Nephron progenitor cell (in vitro differentiated cells): ENCODE measurements around the gene NOX3.
A peak's percentile ranks its signal among the peaks of the same experiment; 100 is the strongest.
"Not testable (repeated sequence)": the region's sequence is repeated elsewhere in the genome, so short reads cannot be mapped to it uniquely, and the experiment has no call there.

Experiments
- DNase-seq: peaks from one replicate; pipeline ENCODE4 v3.0.0; 2021
- H3K27ac Mint-ChIP-seq: 2 replicates; pipeline ENCODE4 v1.8.0; 2021; ENCODE audit warnings: mild to moderate bottlenecking, moderate library complexity, mixed read lengths
- H3K27me3 Mint-ChIP-seq: 2 replicates; pipeline ENCODE4 v1.8.0; 2021; ENCODE audit warnings: mild to moderate bottlenecking, low read depth, mixed read lengths; ENCODE audit not compliant: poor library complexity
- H3K36me3 Mint-ChIP-seq: 2 replicates; pipeline ENCODE4 v1.8.0; 2021; ENCODE audit warnings: low read depth, mixed read lengths
- H3K4me1 Mint-ChIP-seq: 2 replicates; pipeline ENCODE4 v1.8.0; 2021; ENCODE audit warnings: mixed read lengths
- H3K4me3 Mint-ChIP-seq: 2 replicates; pipeline ENCODE4 v1.8.0; 2021; ENCODE audit warnings: mild to moderate bottlenecking, moderate library complexity, mixed read lengths
- H3K9me3 Mint-ChIP-seq: 2 replicates; pipeline ENCODE4 v1.8.0; 2021; ENCODE audit warnings: mild to moderate bottlenecking, moderate library complexity, mixed read lengths
- CTCF ChIP-seq: fragments of 200-600 bp; sonication (generic); IDR thresholded peaks from 2 replicates; pipeline ENCODE4 v1.5.0; 2021; ENCODE audit warnings: antibody characterized with exemption

NOX3 gene

GRCh38 chr6:155454471-155454870, 1.2 kb downstream of the NOX3 start:
- Mint-ChIP-seq H3K4me3 (no peak overlapping the region), H3K27me3 (no peaks in the 10 kb centered on the region)
- no peak for DNase-seq

GRCh38 chr6:155454008-155454407, 1.6 kb downstream of the NOX3 start:
- no peak for TF ChIP-seq CTCF
- Mint-ChIP-seq H3K4me1 (peaks cover 16% of the 10 kb centered on the region), H3K4me3 (no peak overlapping the region), H3K9me3 (no peaks in the 10 kb centered on the region), H3K27me3 (no peaks in the 10 kb centered on the region), H3K36me3 (no peaks in the 10 kb centered on the region), H3K27ac (no peak overlapping the region)
- DNase-seq = no peak

More at GRCh38 chr6:155454471-155454870, 1.2 kb downstream of the NOX3 start:
- H3K36me3 Mint-ChIP-seq = no peaks in the 10 kb centered on the region
- no peak overlapping the region for H3K27ac Mint-ChIP-seq
- TF ChIP-seq CTCF = no peak
- H3K4me1 Mint-ChIP-seq = peaks cover 12% of the 10 kb centered on the region
- H3K9me3 Mint-ChIP-seq = no peaks in the 10 kb centered on the region

DNA sequence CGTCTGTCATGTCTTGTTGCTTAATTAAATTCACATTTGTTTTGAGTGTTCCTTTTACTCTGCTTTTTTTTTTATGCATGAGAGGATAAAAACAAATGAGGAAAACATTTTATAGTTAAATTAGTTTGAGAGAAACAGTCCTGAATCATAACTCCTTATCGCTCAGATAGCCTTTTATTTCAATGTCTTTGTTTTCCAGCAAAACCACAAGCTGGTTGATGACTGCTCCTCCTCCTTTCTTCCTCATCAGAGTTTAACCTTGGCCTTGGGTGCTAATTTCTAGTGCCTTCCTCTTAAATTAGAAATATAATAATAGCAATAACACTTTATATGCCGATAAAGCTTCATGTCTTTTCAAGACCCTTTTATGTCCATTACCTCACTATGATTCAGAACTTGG, 3.1 kb downstream of the NOX3 start:
- Mint-ChIP-seq H3K9me3 (no peaks in the 10 kb centered on the region), H3K27me3 (no peaks in the 10 kb centered on the region), H3K27ac (no peak overlapping the region), H3K36me3 (no peaks in the 10 kb centered on the region), H3K4me3 (no peak overlapping the region), H3K4me1 (peaks cover 24% of the 10 kb centered on the region)
- no peak for DNase-seq
- TF ChIP-seq CTCF = no peak

GRCh38 chr6:155451530-155451929, 4.1 kb downstream of the NOX3 start:
- not testable (repeated sequence) for H3K27ac Mint-ChIP-seq, H3K27me3 Mint-ChIP-seq, H3K36me3 Mint-ChIP-seq, DNase-seq, H3K4me3 Mint-ChIP-seq, H3K9me3 Mint-ChIP-seq
- peaks cover 24% of the 10 kb centered on the region for H3K4me1 Mint-ChIP-seq

DNA sequence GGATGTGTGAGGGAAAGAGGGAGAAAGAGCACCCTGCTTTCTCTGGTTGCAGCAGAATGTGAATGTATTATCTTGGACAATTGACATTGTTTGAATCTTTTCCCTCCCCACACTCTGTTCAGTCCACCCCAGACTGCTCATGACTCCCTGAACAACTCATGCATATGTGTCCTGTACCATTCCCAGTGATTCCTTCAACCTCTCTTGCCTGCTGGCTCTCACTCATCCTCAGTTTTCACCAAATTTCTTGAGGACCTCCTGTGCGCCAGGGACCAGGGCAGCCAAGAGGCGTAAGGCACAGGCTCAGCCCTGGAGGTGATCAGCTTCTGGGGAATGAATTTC, 5.4 kb downstream of the NOX3 start:
- no peaks in the 10 kb centered on the region for H3K9me3 Mint-ChIP-seq
- no peaks in the 10 kb centered on the region for H3K36me3 Mint-ChIP-seq
- H3K27ac Mint-ChIP-seq = no peak overlapping the region
- peaks cover 24% of the 10 kb centered on the region for H3K4me1 Mint-ChIP-seq
- no peaks in the 10 kb centered on the region for H3K27me3 Mint-ChIP-seq
- no peak overlapping the region for H3K4me3 Mint-ChIP-seq
- no peak for TF ChIP-seq CTCF
- DNase-seq = no peak

- Mint-ChIP-seq H3K9me3 (no peaks in the 10 kb centered on the region), H3K4me1 (peaks cover 24% of the 10 kb centered on the region), H3K27me3 (no peaks in the 10 kb centered on the region), H3K36me3 (no peaks in the 10 kb centered on the region), H3K4me3 (no peak overlapping the region), H3K27ac (peak overlapping the region; percentile 46)
- DNase-seq = no peak
- no peak for TF ChIP-seq CTCF
Observed at GRCh38 chr6:155449450-155450239, 6.0 kb downstream of the NOX3 start.
